HG03521 (cell line): Measurements from ENCODE around the gene EVX1.

Experiments used
- ATAC-seq: cut with Tn5 transposase; IDR thresholded peaks from one replicate; pipeline ENCODE4 v1.9.1; 2021; ENCODE audit warnings: mild to moderate bottlenecking, moderate library complexity; ENCODE audit not compliant: unreplicated experiment

Gene EVX1

GRCh38 chr7:27204851-27205322 is 37.7 kb upstream of the EVX1 start:
- no peak for ATAC-seq

- ATAC-seq = no peak
Measured at GRCh38 chr7:27205325-27206280, 37.0 kb upstream of the EVX1 start.

DNA sequence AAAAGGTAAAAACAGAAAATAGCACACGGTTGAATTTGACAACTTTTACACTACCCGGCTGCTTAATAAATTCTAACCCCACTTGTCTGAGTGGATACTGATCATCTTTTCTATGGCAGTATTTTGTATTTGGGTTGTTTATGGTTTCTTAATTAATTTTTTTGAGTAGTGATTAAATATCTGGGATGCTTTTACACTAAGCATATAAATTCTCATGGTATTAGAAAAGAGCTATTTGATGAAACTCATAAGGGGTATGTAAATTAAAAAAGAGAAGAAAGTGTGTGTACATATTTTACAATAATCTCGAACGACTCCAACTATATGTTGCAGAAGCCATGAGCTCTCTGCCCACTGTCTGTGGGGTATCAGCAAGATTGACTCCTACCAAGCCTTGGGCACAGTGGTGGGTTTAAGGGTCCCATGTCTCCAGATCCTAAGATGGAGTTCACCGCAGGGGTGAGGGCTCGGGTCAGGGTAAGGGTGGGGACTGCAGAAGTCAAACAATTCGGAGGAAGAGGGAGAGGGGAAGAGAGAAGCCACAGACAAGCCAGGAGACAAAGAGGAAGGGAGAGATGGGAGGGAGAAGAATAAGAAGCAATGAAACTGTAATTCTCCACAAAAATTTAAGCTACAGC is 35.1 kb upstream of the EVX1 start:
- no peak for ATAC-seq

- no peak for ATAC-seq
Measured at GRCh38 chr7:27208998-27209397, 33.6 kb upstream of the EVX1 start.

- no peak for ATAC-seq
Measured at GRCh38 chr7:27209933-27210440, 32.6 kb upstream of the EVX1 start.

DNA sequence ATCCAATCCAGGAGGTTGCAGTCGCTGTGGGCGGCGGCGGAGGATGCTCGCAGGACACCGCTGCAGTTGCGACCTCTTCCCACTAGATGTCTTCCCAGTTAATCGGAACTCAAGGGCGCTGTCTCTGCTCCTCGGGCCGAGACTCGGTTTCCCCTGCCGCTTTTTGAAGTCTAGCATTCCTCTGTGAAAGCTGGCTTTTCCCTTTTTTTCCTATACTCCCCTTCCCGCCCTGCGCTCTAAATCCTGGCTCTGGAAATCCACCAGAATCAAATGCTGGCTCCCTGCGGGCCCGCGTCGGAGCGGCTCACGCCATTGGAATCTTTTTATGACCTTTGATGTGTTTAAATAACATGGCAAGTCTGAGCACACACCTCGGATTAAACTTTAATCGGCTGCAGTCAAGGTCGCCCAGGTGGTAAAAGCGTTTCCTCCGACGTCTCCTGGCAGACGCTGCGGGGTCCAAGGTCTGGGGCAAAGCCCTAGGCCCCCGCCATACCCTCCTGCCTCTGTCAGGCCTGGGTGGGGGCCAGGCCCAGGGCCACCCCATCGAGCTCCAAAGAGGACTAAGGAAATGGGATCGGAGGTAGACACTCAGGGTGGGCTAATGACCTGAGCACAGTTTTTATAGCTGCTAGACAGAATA is 32.0 kb upstream of the EVX1 start:
- ATAC-seq = peak; percentile 56

DNA sequence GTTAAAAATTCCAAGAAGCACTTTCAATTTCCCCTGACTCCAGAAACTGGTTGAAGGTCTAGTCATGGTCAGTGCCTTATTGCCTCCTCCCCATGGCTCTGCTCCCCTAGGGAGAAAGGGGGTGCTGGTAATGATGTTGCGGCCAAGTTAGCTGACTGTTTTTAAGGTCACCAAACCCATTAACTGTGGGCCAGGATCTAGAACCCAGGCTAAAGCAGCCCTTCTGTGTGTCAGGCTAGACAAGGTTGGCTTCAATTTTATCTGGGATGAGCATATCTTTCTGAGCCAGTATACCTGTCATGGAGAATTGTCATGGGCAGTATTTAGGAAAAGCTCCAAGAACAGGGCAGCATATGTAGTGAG is 31.5 kb upstream of the EVX1 start:
- ATAC-seq = no peak

GRCh38 chr7:27211764-27212204 is 30.8 kb upstream of the EVX1 start:
- no peak for ATAC-seq

- ATAC-seq = no peak
Measured at GRCh38 chr7:27212497-27213432, 29.8 kb upstream of the EVX1 start.

- ATAC-seq = no peak
Measured at GRCh38 chr7:27213433-27214238, 29.0 kb upstream of the EVX1 start.

DNA sequence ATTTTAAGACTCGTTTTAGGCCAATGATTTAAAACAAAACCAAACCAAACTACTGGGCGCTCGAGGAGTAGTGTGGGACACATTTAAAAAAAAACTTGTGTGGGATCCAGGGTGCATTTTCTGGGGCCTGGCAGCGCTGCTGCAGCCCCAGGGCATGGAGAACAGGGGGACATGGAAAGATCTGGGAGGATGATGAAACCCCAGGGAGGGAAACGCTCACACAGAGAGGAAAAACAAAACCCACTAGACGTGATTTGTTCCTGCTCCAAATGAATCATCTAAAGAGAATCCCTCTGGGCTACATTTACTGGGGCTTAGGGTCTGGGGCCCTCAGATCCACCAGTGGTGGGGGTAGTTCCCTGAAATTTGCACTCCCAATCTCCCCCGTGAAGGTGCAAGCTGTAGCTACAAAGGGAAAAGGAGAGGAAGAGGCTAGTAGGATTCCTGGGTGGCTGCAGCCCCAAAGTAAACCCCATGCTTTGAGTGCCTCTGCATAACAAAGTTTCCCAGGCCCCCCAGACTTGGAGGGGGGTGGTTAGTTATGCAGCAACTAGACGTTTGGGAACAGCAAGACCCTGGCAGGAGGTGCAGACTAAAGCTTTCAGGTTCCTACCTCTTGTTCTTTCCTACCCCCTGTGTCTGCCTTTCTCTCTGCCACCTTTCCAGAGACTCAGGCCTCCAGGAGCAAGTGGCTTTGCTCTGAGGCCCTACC is 28.2 kb upstream of the EVX1 start:
- ATAC-seq = no peak

DNA sequence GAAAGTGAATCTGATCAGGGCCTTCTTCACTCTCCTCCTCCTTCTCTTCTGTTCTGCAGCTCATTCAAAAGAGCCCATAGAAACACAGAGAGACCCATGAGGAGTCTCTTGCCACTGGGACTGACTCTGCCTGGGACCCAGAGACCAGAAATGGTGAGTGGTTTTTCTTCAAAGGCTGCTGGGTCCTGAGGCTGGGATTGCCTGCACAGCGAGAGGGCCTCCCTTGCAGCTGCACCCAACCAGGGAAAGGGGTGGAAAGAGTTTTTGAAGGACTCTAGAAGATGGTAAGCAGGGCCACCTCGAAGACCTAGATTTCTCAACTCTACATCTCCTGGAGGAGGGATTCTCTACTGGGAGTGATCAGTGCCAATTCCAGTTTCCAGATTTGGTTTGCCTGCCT is 27.2 kb upstream of the EVX1 start:
- no peak for ATAC-seq

- ATAC-seq = no peak
Measured at GRCh38 chr7:27217951-27218350, 24.7 kb upstream of the EVX1 start.

DNA sequence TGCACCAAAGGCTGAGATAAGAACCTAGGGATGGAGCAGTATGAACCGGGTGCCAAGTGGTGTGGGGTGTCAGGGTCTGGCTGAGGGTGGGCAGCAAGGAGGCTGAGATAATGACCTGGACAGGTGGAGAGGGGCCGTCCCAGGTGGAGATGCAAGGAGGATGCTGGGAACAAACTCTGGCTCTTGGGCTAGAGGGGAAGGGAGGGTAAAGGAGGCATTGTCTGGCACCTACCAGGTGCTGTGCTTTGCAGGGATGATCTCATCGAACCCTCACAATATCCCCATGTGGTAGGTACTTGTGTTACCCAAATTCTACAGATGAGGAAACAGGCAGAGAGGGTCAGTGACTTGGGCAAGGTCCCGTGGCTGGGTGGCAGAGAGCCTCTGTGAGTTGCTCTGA is 22.8 kb upstream of the EVX1 start:
- no peak for ATAC-seq

- no peak for ATAC-seq
Measured at GRCh38 chr7:27220440-27220955, 22.1 kb upstream of the EVX1 start.

DNA sequence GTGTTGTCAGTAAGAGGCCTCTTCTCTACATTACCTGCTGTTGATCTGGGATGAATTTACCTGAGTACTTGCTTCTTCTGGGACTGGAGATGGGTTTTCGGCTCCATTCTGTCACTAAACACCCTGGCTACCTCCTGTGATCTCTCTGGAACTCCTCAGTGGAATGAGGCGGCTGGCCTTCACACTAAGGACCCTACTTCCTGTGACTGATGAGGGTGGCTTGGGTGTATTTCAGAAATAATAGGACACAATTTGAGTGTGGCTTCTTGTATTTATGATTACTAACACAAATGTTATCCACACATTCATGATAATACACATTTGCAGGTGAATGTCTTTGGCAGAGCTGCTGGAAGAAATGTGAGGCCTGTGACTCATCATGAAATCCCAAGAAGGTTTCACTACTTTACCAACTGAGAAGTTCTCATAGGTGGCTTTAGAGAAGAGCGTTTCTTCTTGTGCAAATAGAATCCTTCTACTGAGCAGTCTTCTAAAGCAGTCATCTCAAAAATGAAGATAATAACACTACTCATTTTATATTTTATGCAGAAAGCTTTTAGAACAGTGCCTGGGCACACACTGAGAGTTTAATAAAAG is 21.3 kb upstream of the EVX1 start:
- no peak for ATAC-seq

- ATAC-seq = no peak
Measured at GRCh38 chr7:27223941-27224575, 18.5 kb upstream of the EVX1 start.
